ENCODE measurements around the gene FBXW5.

DNA sequence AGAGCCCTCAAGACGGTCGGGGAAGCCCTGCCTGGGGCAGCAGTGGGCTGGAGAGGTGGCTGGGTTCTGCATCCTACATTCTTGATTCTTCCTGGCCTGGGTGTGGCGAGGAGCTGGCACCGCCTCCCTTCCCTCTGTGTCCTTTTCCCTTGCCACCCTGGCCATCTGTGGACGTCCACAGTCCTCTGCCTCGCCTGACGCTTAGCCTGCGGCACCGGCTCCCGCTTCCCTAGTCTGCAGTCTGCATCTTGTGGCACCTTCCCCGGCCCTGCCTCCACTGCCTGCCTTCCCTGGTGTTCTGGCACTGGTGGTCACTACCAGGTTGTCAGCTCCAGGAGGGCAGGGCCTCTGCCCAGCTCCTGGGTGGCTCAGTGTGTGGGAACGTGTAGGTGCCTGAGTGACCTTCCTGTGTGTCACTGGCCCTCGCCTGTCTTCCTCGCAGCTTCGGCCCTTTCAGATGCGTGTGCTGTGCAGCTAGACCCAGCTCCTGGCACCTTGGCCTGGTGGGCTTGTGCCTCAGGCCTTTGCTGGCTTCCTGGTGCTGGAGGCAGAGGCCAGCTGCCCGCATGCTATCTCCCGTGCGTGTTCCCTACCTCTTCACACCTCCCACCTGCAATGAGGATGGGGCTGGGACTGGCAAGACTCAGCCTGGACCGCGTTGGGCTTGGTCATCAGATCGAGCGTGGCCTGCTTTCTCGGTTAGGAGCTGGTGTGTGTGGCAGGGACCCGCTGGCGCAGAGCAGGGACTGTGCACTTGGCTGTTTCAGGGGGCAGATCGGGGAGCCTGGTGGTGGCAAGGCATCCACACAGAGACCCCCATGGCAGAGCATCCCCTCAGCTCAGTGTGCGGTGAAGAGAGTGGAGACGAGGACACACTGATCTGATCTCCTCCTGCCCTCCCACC is 37.3 kb downstream of the FBXW5 start:
- TF ChIP-seq, protein P1, sequence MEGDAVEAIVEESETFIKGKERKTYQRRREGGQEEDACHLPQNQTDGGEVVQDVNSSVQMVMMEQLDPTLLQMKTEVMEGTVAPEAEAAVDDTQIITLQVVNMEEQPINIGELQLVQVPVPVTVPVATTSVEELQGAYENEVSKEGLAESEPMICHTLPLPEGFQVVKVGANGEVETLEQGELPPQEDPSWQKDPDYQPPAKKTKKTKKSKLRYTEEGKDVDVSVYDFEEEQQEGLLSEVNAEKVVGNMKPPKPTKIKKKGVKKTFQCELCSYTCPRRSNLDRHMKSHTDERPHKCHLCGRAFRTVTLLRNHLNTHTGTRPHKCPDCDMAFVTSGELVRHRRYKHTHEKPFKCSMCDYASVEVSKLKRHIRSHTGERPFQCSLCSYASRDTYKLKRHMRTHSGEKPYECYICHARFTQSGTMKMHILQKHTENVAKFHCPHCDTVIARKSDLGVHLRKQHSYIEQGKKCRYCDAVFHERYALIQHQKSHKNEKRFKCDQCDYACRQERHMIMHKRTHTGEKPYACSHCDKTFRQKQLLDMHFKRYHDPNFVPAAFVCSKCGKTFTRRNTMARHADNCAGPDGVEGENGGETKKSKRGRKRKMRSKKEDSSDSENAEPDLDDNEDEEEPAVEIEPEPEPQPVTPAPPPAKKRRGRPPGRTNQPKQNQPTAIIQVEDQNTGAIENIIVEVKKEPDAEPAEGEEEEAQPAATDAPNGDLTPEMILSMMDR (IDR thresholded peaks at IDR 0.05), result no peak
- TF ChIP-seq TCF7L2 (IDR thresholded peaks at IDR 0.05; ENCODE audit: low read depth, low read length), result no peak
- TF ChIP-seq POLR2AphosphoS5 (IDR thresholded peaks at IDR 0.05; ENCODE audit: low read depth, low read length), result no peak
- no peak for TF ChIP-seq SIN3A (IDR thresholded peaks at IDR 0.05; ENCODE audit: borderline replicate concordance, insufficient read depth, low read depth, low read length)
